WTC11 (cell line): ENCODE results near the gene LMO2. TPM values are rescaled to one million over a fixed set of nuclear protein-coding genes. Genes with fewer than 3 reads are reported as not detected.

Experiments
- ATAC-seq: fragments of 200-7000 bp; cut with Tn5 transposase; 2 replicates; pipeline ENCODE4 v1.10.0; 2021; ENCODE audit warnings: mild to moderate bottlenecking, moderate library complexity
- CTCF ChIA-PET: fragments of 300-600 bp; sonication (Branson Sonifier 250); formaldehyde crosslinking; loops from one replicate; lab custom pipeline; 2021; ENCODE audit warnings: antibody characterized with exemption; lab: Charles Lee
- POLR2A ChIA-PET: fragments of 350-600 bp; sonication (Branson Sonifier 250); formaldehyde crosslinking; loops from one replicate; lab custom pipeline; 2021; ENCODE audit warnings: antibody characterized with exemption; lab: Charles Lee
- DNase-seq: peaks from one replicate; pipeline ENCODE4 v3.0.0; 2021; ENCODE audit warnings: low spot score
- H3K27ac Mint-ChIP-seq: 2 replicates; pipeline ENCODE4 v1.8.0; 2021; ENCODE audit warnings: mixed read lengths
- H3K27me3 Mint-ChIP-seq: 2 replicates; pipeline ENCODE4 v1.8.0; 2021; ENCODE audit warnings: low read depth, mild to moderate bottlenecking, moderate library complexity, mixed read lengths
- H3K36me3 Mint-ChIP-seq: 2 replicates; pipeline ENCODE4 v1.8.0; 2021; ENCODE audit warnings: mixed read lengths
- H3K4me1 Mint-ChIP-seq: 2 replicates; pipeline ENCODE4 v1.8.0; 2022; ENCODE audit warnings: mixed read lengths
- H3K4me3 Mint-ChIP-seq: 2 replicates; pipeline ENCODE4 v1.8.0; 2021; ENCODE audit warnings: mild to moderate bottlenecking, moderate library complexity, mixed read lengths
- H3K9me3 Mint-ChIP-seq: 2 replicates; pipeline ENCODE4 v1.8.0; 2021; ENCODE audit warnings: mixed read lengths
- AFF4 ChIP-seq: sonication (generic); formaldehyde crosslinking; IDR thresholded peaks from 2 replicates; pipeline ENCODE4 v1.8.1; 2023; ENCODE audit warnings: mild to moderate bottlenecking, missing genetic modification reagents, borderline replicate concordance
- AR ChIP-seq: fragments of 250-450 bp; sonication (Bioruptor Pico); IDR thresholded peaks from 2 replicates; pipeline ENCODE4 v1.9.0; 2021; ENCODE audit warnings: mild to moderate bottlenecking
- ATF1 ChIP-seq: sonication (generic); formaldehyde crosslinking; IDR thresholded peaks from 2 replicates; pipeline ENCODE4 v1.8.1; 2023; ENCODE audit warnings: mild to moderate bottlenecking, moderate library complexity, missing genetic modification reagents
- CREB1 ChIP-seq: sonication (generic); formaldehyde crosslinking; IDR thresholded peaks from 2 replicates; pipeline ENCODE4 v1.8.0; 2023; ENCODE audit warnings: mild to moderate bottlenecking, missing genetic modification reagents
- EMX1 ChIP-seq: fragments of 250-450 bp; sonication (Bioruptor Pico); IDR thresholded peaks from 2 replicates; pipeline ENCODE4 v1.8.0; 2021; ENCODE audit warnings: mild to moderate bottlenecking
- IRF1 ChIP-seq: sonication (generic); formaldehyde crosslinking; IDR thresholded peaks from 2 replicates; pipeline ENCODE4 v1.8.0; 2023; ENCODE audit warnings: missing genetic modification reagents
- JAZF1 ChIP-seq: fragments of 250-450 bp; sonication (Bioruptor Pico); IDR thresholded peaks from 2 replicates; pipeline ENCODE4 v1.9.0; 2021; ENCODE audit warnings: moderate library complexity, mild to moderate bottlenecking, inconsistent platforms
- JUN ChIP-seq: sonication (generic); formaldehyde crosslinking; IDR thresholded peaks from 2 replicates; pipeline ENCODE4 v1.8.0; 2023; ENCODE audit warnings: mild to moderate bottlenecking, missing genetic modification reagents
- MLX ChIP-seq: sonication (generic); formaldehyde crosslinking; IDR thresholded peaks from 2 replicates; pipeline ENCODE4 v1.8.1; 2023; ENCODE audit warnings: mild to moderate bottlenecking, missing genetic modification reagents, moderate library complexity
- MXD4 ChIP-seq: fragments of 250-450 bp; sonication (Bioruptor Pico); IDR thresholded peaks from 2 replicates; pipeline ENCODE4 v1.8.0; 2021; ENCODE audit warnings: mild to moderate bottlenecking, moderate library complexity, borderline replicate concordance
- PREB ChIP-seq: sonication (generic); formaldehyde crosslinking; IDR thresholded peaks from 2 replicates; pipeline ENCODE4 v1.8.1; 2022; ENCODE audit warnings: mild to moderate bottlenecking, missing genetic modification reagents, moderate library complexity, borderline replicate concordance
- PRRX2 ChIP-seq: fragments of 250-450 bp; sonication (Bioruptor Pico); IDR thresholded peaks from 2 replicates; pipeline ENCODE4 v1.8.0; 2021; ENCODE audit warnings: mild to moderate bottlenecking
- STAT6 ChIP-seq: sonication (generic); formaldehyde crosslinking; conservative IDR thresholded peaks from 2 replicates; pipeline ENCODE4 v1.8.1; 2023; ENCODE audit warnings: mild to moderate bottlenecking, low read depth, missing genetic modification reagents, moderate library complexity
- ZBTB21 ChIP-seq: sonication (generic); formaldehyde crosslinking; IDR thresholded peaks from 2 replicates; pipeline ENCODE4 v1.8.1; 2023; ENCODE audit warnings: mild to moderate bottlenecking, missing genetic modification reagents, borderline replicate concordance
- ZNF138 ChIP-seq: sonication (generic); formaldehyde crosslinking; conservative IDR thresholded peaks from 2 replicates; pipeline ENCODE4 v1.8.1; 2022; ENCODE audit warnings: mild to moderate bottlenecking, moderate library complexity, missing genetic modification reagents
- ZNF425 ChIP-seq: fragments of 250-450 bp; sonication (Bioruptor Pico); conservative IDR thresholded peaks from 2 replicates; pipeline ENCODE4 v1.9.0; 2021; ENCODE audit warnings: mild to moderate bottlenecking
- total RNA-seq: library from RNA; stranded (reverse); gene quantifications from 3 replicates; pipeline ENCODE4 v1.2.3, GENCODE V29; 2021

LMO2 gene
- total RNA-seq, 1 experiment from 2014 or later: 3.4 TPM

GRCh38 chr11:33899400-33900037, 7.6 kb upstream of the LMO2 start (continued):
- no peak for TF ChIP-seq ZNF138 (CRISPR knock-in tag)

GRCh38 chr11:33898957-33899356, 7.1 kb upstream of the LMO2 start:
- ATAC-seq: no peak
- ChIA-PET POLR2A (no interaction called here), CTCF (interaction anchor here (1.2 kb wide), 1 partner anchor 91 kb away, joined by 3 read pairs; no protein-coding TSS in a partner anchor)
- TF ChIP-seq AR (CRISPR knock-in tag) (no peak), STAT6 (CRISPR knock-in tag) (no peak), AFF4 (CRISPR knock-in tag) (no peak), ZNF425 (CRISPR knock-in tag) (no peak), PREB (no peak), ATF1 (CRISPR knock-in tag) (no peak), PRRX2 (CRISPR knock-in tag) (no peak), JAZF1 (CRISPR knock-in tag) (no peak), JUN (CRISPR knock-in tag) (no peak), CREB1 (CRISPR knock-in tag) (no peak), MLX (CRISPR knock-in tag) (no peak), ZBTB21 (CRISPR knock-in tag) (no peak), MXD4 (no peak), EMX1 (no peak), IRF1 (no peak)
- H3K4me1 Mint-ChIP-seq: peaks cover 7% of the 10 kb centered on the region
- DNase-seq: no peak
- no peaks in the 10 kb centered on the region for H3K36me3 Mint-ChIP-seq
- H3K27me3 Mint-ChIP-seq: no peaks in the 10 kb centered on the region
- H3K4me3 Mint-ChIP-seq: no peak overlapping the region
- H3K9me3 Mint-ChIP-seq: no peaks in the 10 kb centered on the region
- no peak overlapping the region for H3K27ac Mint-ChIP-seq
